ENCODE data around the gene DAPK1.

The DAPK1 gene

DNA sequence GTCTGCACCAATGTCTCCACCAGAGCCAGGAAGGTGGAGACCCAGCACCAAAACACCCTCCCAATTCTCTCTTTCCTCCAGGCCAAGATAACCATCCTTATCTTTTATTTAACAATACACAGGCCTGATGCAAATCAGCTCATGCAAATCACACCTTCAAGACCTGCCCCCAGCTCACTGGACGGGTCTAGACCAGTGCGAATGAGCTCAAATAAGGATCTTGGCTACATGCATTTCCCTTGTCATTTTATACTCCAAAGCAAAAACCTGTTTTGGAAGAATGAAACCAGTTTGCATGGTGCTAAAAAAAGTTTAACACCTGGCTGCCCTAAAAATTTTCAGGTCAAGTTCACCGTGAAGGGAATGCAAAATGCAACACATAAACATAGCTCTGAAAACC is 31.9 kb upstream of the DAPK1 start:
- no peaks in the 10 kb centered on the region for H3K27me3 Mint-ChIP-seq (ENCODE audit: low read depth)
- peaks cover 10% of the 10 kb centered on the region for H3K4me1 Mint-ChIP-seq
- no peaks in the 10 kb centered on the region for H3K36me3 Mint-ChIP-seq (ENCODE audit: low read depth)
- TF ChIP-seq, protein P1, sequence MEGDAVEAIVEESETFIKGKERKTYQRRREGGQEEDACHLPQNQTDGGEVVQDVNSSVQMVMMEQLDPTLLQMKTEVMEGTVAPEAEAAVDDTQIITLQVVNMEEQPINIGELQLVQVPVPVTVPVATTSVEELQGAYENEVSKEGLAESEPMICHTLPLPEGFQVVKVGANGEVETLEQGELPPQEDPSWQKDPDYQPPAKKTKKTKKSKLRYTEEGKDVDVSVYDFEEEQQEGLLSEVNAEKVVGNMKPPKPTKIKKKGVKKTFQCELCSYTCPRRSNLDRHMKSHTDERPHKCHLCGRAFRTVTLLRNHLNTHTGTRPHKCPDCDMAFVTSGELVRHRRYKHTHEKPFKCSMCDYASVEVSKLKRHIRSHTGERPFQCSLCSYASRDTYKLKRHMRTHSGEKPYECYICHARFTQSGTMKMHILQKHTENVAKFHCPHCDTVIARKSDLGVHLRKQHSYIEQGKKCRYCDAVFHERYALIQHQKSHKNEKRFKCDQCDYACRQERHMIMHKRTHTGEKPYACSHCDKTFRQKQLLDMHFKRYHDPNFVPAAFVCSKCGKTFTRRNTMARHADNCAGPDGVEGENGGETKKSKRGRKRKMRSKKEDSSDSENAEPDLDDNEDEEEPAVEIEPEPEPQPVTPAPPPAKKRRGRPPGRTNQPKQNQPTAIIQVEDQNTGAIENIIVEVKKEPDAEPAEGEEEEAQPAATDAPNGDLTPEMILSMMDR (IDR thresholded peaks at IDR 0.05; ENCODE audit: unreplicated experiment in 3 of 3) = no peak
- peak overlapping the region; percentile 58 to 94 (median 65) for H3K27ac Mint-ChIP-seq
- H3K4me3 Mint-ChIP-seq = no peak overlapping the region
- H3K9me3 Mint-ChIP-seq = no peaks in the 10 kb centered on the region

DNA sequence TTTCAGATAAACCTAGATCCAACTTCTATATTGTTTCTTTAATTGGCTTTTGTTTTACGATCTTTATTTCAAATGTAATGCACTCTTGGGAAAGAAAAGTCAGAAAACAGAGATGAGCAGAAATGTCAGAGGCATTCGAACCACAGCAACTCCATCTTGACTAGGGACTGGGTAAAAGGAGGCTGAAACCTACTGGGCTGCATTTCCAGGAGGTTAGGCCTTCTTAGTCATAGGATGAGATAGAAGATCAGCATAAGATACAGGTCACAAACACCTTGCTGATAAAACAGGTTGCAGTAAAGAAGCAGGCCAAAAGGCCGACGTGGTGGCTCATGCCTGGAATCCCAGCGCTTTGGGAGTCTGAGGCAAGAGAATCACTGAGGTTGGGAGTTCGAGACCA is 30.5 kb upstream of the DAPK1 start:
- Mint-ChIP-seq H3K9me3 (no peaks in the 10 kb centered on the region), H3K27me3 (ENCODE audit: low read depth) (no peaks in the 10 kb centered on the region), H3K27ac (no peak overlapping the region), H3K4me1 (peaks cover 10% of the 10 kb centered on the region), H3K36me3 (ENCODE audit: low read depth) (no peaks in the 10 kb centered on the region), H3K4me3 (no peak overlapping the region)
- TF ChIP-seq, protein P1 (IDR thresholded peaks at IDR 0.05; ENCODE audit: unreplicated experiment in 3 of 3) = no peak

DNA sequence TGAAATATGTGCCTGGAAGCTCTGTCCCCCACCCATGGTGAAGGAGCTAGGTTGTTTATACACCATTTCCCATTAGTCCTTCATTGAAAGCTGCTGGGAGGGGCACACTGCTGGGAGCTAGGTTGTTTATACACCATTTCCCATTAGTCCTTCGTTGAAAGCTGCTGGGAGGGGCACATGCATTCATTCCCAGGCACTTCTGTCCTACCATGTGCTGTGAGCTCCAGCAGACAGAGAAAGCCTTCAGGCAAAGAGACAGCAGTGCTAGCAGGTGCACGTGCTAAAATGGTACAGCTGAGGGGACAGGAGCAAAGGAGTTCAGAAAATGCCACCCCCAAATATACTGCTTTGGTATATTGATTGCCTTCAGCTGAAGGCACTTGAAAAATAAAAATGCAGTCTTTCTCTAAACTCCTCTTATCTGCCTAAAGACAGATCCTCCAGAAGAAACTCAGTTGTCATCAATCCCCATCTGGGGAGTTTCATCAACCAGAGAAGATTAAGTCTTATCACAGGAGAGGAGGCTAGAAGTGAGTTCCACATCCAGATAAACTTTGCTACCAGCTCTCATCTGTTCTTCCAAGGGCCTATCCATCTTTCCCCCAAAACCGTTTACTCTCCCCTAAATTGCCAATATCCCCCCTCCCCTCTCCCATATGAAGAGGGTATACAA is 27.7 kb upstream of the DAPK1 start:
- TF ChIP-seq, protein P1 (IDR thresholded peaks at IDR 0.05; ENCODE audit: unreplicated experiment in 3 of 3) = no peak
- Mint-ChIP-seq H3K27ac (no peak overlapping the region), H3K36me3 (ENCODE audit: low read depth) (no peaks in the 10 kb centered on the region), H3K9me3 (no peaks in the 10 kb centered on the region), H3K4me3 (no peak overlapping the region), H3K27me3 (ENCODE audit: low read depth) (no peaks in the 10 kb centered on the region), H3K4me1 (peaks cover 11% of the 10 kb centered on the region)

DNA sequence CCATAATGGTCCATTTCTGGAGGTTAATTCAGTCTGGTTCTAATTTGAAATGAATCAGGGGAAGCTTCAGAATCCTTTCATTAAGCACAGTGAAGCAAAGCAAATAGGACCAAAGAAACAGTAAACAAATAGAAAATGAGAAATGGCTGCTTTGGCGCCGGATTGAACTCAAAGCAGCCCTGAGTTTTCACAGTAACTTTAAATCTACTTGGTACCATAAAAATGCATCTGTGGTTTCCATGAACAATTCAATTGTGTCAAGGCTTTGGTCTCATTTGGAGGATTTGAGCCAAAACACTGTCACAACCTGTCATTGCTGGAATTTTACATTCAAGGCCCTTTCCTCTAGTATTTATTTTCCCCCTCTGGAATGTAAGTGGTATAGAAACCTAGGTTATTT is 25.9 kb upstream of the DAPK1 start:
- Mint-ChIP-seq H3K4me3 (no peak overlapping the region), H3K27ac (no peak overlapping the region), H3K9me3 (no peaks in the 10 kb centered on the region), H3K36me3 (ENCODE audit: low read depth) (no peaks in the 10 kb centered on the region), H3K27me3 (ENCODE audit: low read depth) (no peaks in the 10 kb centered on the region), H3K4me1 (peaks cover 20% of the 10 kb centered on the region)
- TF ChIP-seq, protein P1 (IDR thresholded peaks at IDR 0.05; ENCODE audit: unreplicated experiment in 3 of 3) = no peak

DNA sequence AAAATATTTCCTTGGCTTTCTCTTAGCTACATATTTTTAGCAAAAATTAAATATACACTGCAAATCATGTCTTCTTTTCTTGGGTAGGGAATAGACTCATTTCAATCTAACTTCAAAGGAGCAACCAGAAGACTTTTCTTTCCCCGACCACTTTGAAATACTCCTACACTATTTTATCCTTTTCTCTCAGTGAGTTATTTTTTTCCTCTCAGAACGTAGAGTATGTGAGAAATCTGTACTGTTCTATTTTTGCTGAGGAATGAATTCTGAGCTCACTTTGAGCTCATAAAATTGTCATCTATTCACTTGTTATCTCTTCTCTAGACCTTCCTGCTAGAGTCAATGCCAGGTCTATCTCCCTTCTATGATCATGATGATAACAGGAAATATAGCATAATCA is 22.2 kb upstream of the DAPK1 start:
- no peak overlapping the region for H3K4me3 Mint-ChIP-seq
- H3K27ac Mint-ChIP-seq = peak overlapping the region in 2 of 3 experiments; percentile 17 to 25
- H3K36me3 Mint-ChIP-seq (ENCODE audit: low read depth) = no peaks in the 10 kb centered on the region
- peaks cover 15% of the 10 kb centered on the region for H3K4me1 Mint-ChIP-seq
- peaks cover 3% of the 10 kb centered on the region for H3K27me3 Mint-ChIP-seq (ENCODE audit: low read depth)
- no peaks in the 10 kb centered on the region for H3K9me3 Mint-ChIP-seq
- TF ChIP-seq, protein P1 (IDR thresholded peaks at IDR 0.05; ENCODE audit: unreplicated experiment in 3 of 3) = no peak
